HEK293 (cell line): Measurements from ENCODE around the gene TSPAN17.

Source experiments
- ATF2 ChIP-seq: fragments of 450-650 bp; formaldehyde crosslinking; IDR thresholded peaks from 2 replicates; pipeline ENCODE4 v1.5.1; 2016; ENCODE audit warnings: missing biosample characterization, missing genetic modification characterization, low read depth
- EGR2 ChIP-seq: fragments of 450-650 bp; formaldehyde crosslinking; IDR thresholded peaks from 2 replicates; pipeline ENCODE4 v1.5.1; 2016; ENCODE audit warnings: low read depth, missing biosample characterization, missing genetic modification characterization
- FEZF1 ChIP-seq: fragments of 450-650 bp; formaldehyde crosslinking; IDR thresholded peaks from 2 replicates; pipeline ENCODE4 v1.5.1; 2016; ENCODE audit warnings: missing biosample characterization, missing genetic modification characterization
- GLIS1 ChIP-seq: fragments of 450-650 bp; formaldehyde crosslinking; IDR thresholded peaks from 2 replicates; pipeline ENCODE4 v1.5.1; 2016; ENCODE audit warnings: missing biosample characterization, missing genetic modification characterization
- IKZF3 ChIP-seq: fragments of 450-650 bp; IDR thresholded peaks from 2 replicates; pipeline ENCODE4 v1.5.0; 2018; ENCODE audit warnings: missing biosample characterization, mild to moderate bottlenecking, missing genetic modification characterization, moderate library complexity
- OSR2 ChIP-seq: fragments of 450-650 bp; formaldehyde crosslinking; IDR thresholded peaks from 2 replicates; pipeline ENCODE4 v1.5.1; 2016; ENCODE audit warnings: missing biosample characterization, missing genetic modification characterization
- PRDM4 ChIP-seq: fragments of 450-650 bp; formaldehyde crosslinking; IDR thresholded peaks from 2 replicates; pipeline ENCODE4 v1.5.1; 2017; ENCODE audit warnings: missing biosample characterization, missing genetic modification characterization
- TSHZ1 ChIP-seq: fragments of 450-650 bp; formaldehyde crosslinking; IDR thresholded peaks from 2 replicates; pipeline ENCODE4 v1.5.1; 2016; ENCODE audit warnings: missing biosample characterization, missing genetic modification characterization, borderline replicate concordance
- ZBTB44 ChIP-seq: fragments of 450-650 bp; IDR thresholded peaks from 2 replicates; pipeline ENCODE4 v1.5.1; 2018; ENCODE audit warnings: missing biosample characterization, mild to moderate bottlenecking, missing genetic modification characterization
- ZEB2 ChIP-seq: fragments of 450-650 bp; formaldehyde crosslinking; IDR thresholded peaks from 2 replicates; pipeline ENCODE4 v1.5.1; 2016; ENCODE audit warnings: missing biosample characterization, missing genetic modification characterization
- ZNF112 ChIP-seq: fragments of 450-650 bp; formaldehyde crosslinking; IDR thresholded peaks from 2 replicates; pipeline ENCODE4 v1.5.0; 2017; ENCODE audit warnings: missing biosample characterization, missing genetic modification characterization
- ZNF146 ChIP-seq: fragments of 450-650 bp; formaldehyde crosslinking; IDR thresholded peaks from 2 replicates; pipeline ENCODE4 v1.5.1; 2016; ENCODE audit warnings: missing biosample characterization, missing genetic modification characterization
- ZNF169 ChIP-seq: fragments of 450-650 bp; formaldehyde crosslinking; IDR thresholded peaks from 2 replicates; pipeline ENCODE4 v1.5.1; 2016; ENCODE audit warnings: missing biosample characterization, missing genetic modification characterization
- ZNF2 ChIP-seq: fragments of 450-650 bp; formaldehyde crosslinking; IDR thresholded peaks from 2 replicates; pipeline ENCODE4 v1.5.1; 2016; ENCODE audit warnings: missing biosample characterization, missing genetic modification characterization
- ZNF24 ChIP-seq: fragments of 450-650 bp; formaldehyde crosslinking; IDR thresholded peaks from 2 replicates; pipeline ENCODE4 v1.5.1; 2016; ENCODE audit warnings: missing biosample characterization, missing genetic modification characterization
- ZNF341 ChIP-seq: fragments of 450-650 bp; formaldehyde crosslinking; IDR thresholded peaks from 2 replicates; pipeline ENCODE4; 2016; ENCODE audit warnings: low read depth, missing biosample characterization, missing genetic modification characterization
- ZNF391 ChIP-seq: fragments of 450-650 bp; formaldehyde crosslinking; IDR thresholded peaks from 2 replicates; pipeline ENCODE4 v1.5.1; 2016; ENCODE audit warnings: low read depth, missing biosample characterization, missing genetic modification characterization, borderline replicate concordance
- ZNF398 ChIP-seq: fragments of 450-650 bp; formaldehyde crosslinking; IDR thresholded peaks from 2 replicates; pipeline ENCODE4 v1.5.1; 2017; ENCODE audit warnings: missing biosample characterization, missing genetic modification characterization
- ZNF529 ChIP-seq: fragments of 450-650 bp; formaldehyde crosslinking; IDR thresholded peaks from 2 replicates; pipeline ENCODE4 v1.5.1; 2017; ENCODE audit warnings: missing genetic modification characterization, missing biosample characterization; ENCODE audit not compliant: insufficient replicate concordance
- ZNF544 ChIP-seq: fragments of 450-650 bp; formaldehyde crosslinking; IDR thresholded peaks from 2 replicates; pipeline ENCODE4 v1.5.0; 2017; ENCODE audit warnings: missing biosample characterization, missing genetic modification characterization
- ZNF561 ChIP-seq: fragments of 450-650 bp; IDR thresholded peaks from 2 replicates; pipeline ENCODE4 v1.5.1; 2018; ENCODE audit warnings: missing biosample characterization, missing genetic modification characterization, borderline replicate concordance
- ZNF621 ChIP-seq: fragments of 450-650 bp; formaldehyde crosslinking; IDR thresholded peaks from 2 replicates; pipeline ENCODE4 v1.5.1; 2017; ENCODE audit warnings: missing biosample characterization, missing genetic modification characterization
- ZNF639 ChIP-seq: fragments of 450-650 bp; formaldehyde crosslinking; IDR thresholded peaks from 2 replicates; pipeline ENCODE4 v1.5.1; 2016; ENCODE audit warnings: missing biosample characterization, missing genetic modification characterization
- ZNF658 ChIP-seq: fragments of 450-650 bp; formaldehyde crosslinking; IDR thresholded peaks from 2 replicates; pipeline ENCODE4; 2016; ENCODE audit warnings: missing biosample characterization, missing genetic modification characterization
- ZNF791 ChIP-seq: fragments of 450-650 bp; formaldehyde crosslinking; IDR thresholded peaks from 2 replicates; pipeline ENCODE4 v1.5.1; 2016; ENCODE audit warnings: missing biosample characterization, missing genetic modification characterization
- ZNF843 ChIP-seq: fragments of 450-650 bp; formaldehyde crosslinking; IDR thresholded peaks from 2 replicates; pipeline ENCODE4 v1.5.1; 2016; ENCODE audit warnings: missing biosample characterization, missing genetic modification characterization
- ZXDB ChIP-seq: fragments of 450-650 bp; formaldehyde crosslinking; IDR thresholded peaks from 2 replicates; pipeline ENCODE4 v1.5.1; 2016; ENCODE audit warnings: missing biosample characterization, missing genetic modification characterization

The TSPAN17 gene

GRCh38 chr5:176692839-176693476 is 45.7 kb downstream of the TSPAN17 start (continued):
- TF ChIP-seq ZNF398 (tag by site-specific recombination) (peak; percentile 74), ZNF112 (tag by site-specific recombination) (no peak), ZNF544 (tag by site-specific recombination) (no peak), OSR2 (peak; percentile 92), ZNF658 (tag by site-specific recombination) (no peak), ZNF146 (tag by site-specific recombination) (0 out of 2 replicates have a peak, but pooled peaks have one; percentile 3), ZBTB44 (tag by site-specific recombination) (peak; percentile 60; the same call in 1 of the 2 replicates), ZEB2 (tag by site-specific recombination) (peak; percentile 70), EGR2 (tag by site-specific recombination) (peak; percentile 89; the same call in 1 of the 2 replicates), ZNF529 (no peak), ATF2 (tag by site-specific recombination) (peak; percentile 57; the same call in 1 of the 2 replicates), ZNF639 (tag by site-specific recombination) (0 out of 2 replicates have a peak, but pooled peaks have one; percentile 54), ZNF391 (tag by site-specific recombination) (peak; percentile 52; the same call in 1 of the 2 replicates), ZNF169 (tag by site-specific recombination) (no peak), ZNF621 (tag by site-specific recombination) (no peak), FEZF1 (tag by site-specific recombination) (peak; percentile 79), ZNF843 (tag by site-specific recombination) (peak; percentile 87), ZNF791 (tag by site-specific recombination) (no peak), TSHZ1 (tag by site-specific recombination) (peak; percentile 57; the same call in 1 of the 2 replicates), GLIS1 (peak; percentile 94), ZNF341 (peak; percentile 67), ZNF561 (peak; percentile 74), ZNF24 (peak; percentile 30; the same call in 1 of the 2 replicates), ZNF2 (tag by site-specific recombination) (peak; percentile 53; the same call in 1 of the 2 replicates), ZXDB (tag by site-specific recombination) (peak; percentile 52; the same call in 1 of the 2 replicates), IKZF3 (peak; percentile 82), PRDM4 (tag by site-specific recombination) (peak; percentile 83)
